A549 treated with dexamethasone at 1 μM for 4 hours (cell line): Measurements from ENCODE around the gene DCAF4L1. TPM values are rescaled to one million over a fixed set of nuclear protein-coding genes. Genes with fewer than 3 reads are reported as not detected.

Experiments
- total RNA-seq: library from RNA; stranded (reverse); fragments of 200-300 nt; extraction: Qiagen RNA extraction; gene quantifications from 5 replicates; pipeline ENCODE4 v1.2.3, GENCODE V29; 2022

The DCAF4L1 gene
- 0.07 to 0.15 TPM (median 0.13 TPM) in 5 replicates for total RNA-seq

GRCh38 chr4:41981456-41981855 lies at the start of gene DCAF4L1:
TSS of gene DCAF4L1 (plus strand) at chr4:41981756. CDS start at chr4:41981793, 37 bp downstream.

GRCh38 chr4:41934901-41935651 lies 46.5 kb upstream of the DCAF4L1 start, which contains the start of gene TMEM33:
TSS of gene TMEM33 (plus strand) at chr4:41935429. CDS start at chr4:41935485, 56 bp downstream.

GRCh38 chr4:41990365-41991111 lies 9.0 kb downstream of the DCAF4L1 start, which contains the start of gene SLC30A9:
TSS of gene SLC30A9 (plus strand) at chr4:41990530. CDS start at chr4:41990652, 122 bp downstream.

Other genes starting within 250 kb of the DCAF4L1 start
- gene PHOX2B, start 233.0 kb upstream of the DCAF4L1 start, total RNA-seq, result 0.02 to 0.07 TPM in 2 of 5 replicates, not detected in the others
- gene TMEM33, start 46.3 kb upstream of the DCAF4L1 start, total RNA-seq, result 28.0 to 57.3 TPM (median 52.0 TPM) in 5 replicates
- 26.4 to 34.5 TPM (median 32.4 TPM) in 5 replicates for gene SLC30A9, start 8.8 kb downstream of the DCAF4L1 start, total RNA-seq
- gene BEND4, start 170.9 kb downstream of the DCAF4L1 start, total RNA-seq, result 0.01 to 0.07 TPM (median 0.01 TPM) in 4 of 5 replicates, not detected in the other